Immature natural killer cell (primary cell): ENCODE results near the gene FLNB. TPM values are rescaled to one million over a fixed set of nuclear protein-coding genes. Genes with fewer than 3 reads are reported as not detected.
"Not testable (repeated sequence)": the region's sequence is repeated elsewhere in the genome, so short reads cannot be mapped to it uniquely, and the experiment has no call there.

ENCODE experiments used
- DNase-seq, 3 donors: peaks; one replicate each; pipeline ENCODE4 v3.0.0; 2022; ENCODE audit warnings: mixed read lengths in 1 of 3
- H3K27ac Mint-ChIP-seq, 6 donors: one replicate each; pipeline ENCODE4 v1.8.0; 2020; ENCODE audit warnings: mixed read lengths in 6 of 6, mild to moderate bottlenecking in 5 of 6, inconsistent platforms in 4 of 6, moderate library complexity in 3 of 6
- H3K27me3 Mint-ChIP-seq, 3 donors: one replicate each; pipeline ENCODE4 v1.8.0; 2020 to 2021; ENCODE audit warnings: low read depth in 3 of 3, mild to moderate bottlenecking in 3 of 3, mixed read lengths in 3 of 3, moderate library complexity in 3 of 3, inconsistent platforms in 1 of 3
- H3K36me3 Mint-ChIP-seq, 3 donors: one replicate each; pipeline ENCODE4 v1.8.0; 2020; ENCODE audit warnings: mixed read lengths in 3 of 3, inconsistent platforms in 2 of 3, mild to moderate bottlenecking in 2 of 3
- H3K4me1 Mint-ChIP-seq, 2 donors: one replicate each; pipeline ENCODE4 v1.8.0; 2020; ENCODE audit warnings: inconsistent platforms in 2 of 2, mild to moderate bottlenecking in 2 of 2, mixed read lengths in 2 of 2, moderate library complexity in 1 of 2
- H3K4me3 Mint-ChIP-seq, 5 donors: one replicate each; pipeline ENCODE4 v1.8.0; 2020; ENCODE audit warnings: mild to moderate bottlenecking in 5 of 5, mixed read lengths in 5 of 5, inconsistent platforms in 3 of 5, moderate library complexity in 3 of 5
- H3K9me3 Mint-ChIP-seq, 6 donors: one replicate each; pipeline ENCODE4 v1.8.0; 2020; ENCODE audit warnings: mild to moderate bottlenecking in 6 of 6, mixed read lengths in 6 of 6, inconsistent platforms in 4 of 6, moderate library complexity in 3 of 6
- polyA plus RNA-seq, 3 donors: library from polyadenylated mRNA; unstranded; fragments of 300-500 nt; fragmentation: Illumina TruSeq; gene quantifications; one replicate each; pipeline ENCODE4 v1.2.3, GENCODE V29; 2021

The FLNB gene
- polyA plus RNA-seq, 3 donors from 2014 or later, result 0.94 to 14.9 (median 7.5) TPM

DNA sequence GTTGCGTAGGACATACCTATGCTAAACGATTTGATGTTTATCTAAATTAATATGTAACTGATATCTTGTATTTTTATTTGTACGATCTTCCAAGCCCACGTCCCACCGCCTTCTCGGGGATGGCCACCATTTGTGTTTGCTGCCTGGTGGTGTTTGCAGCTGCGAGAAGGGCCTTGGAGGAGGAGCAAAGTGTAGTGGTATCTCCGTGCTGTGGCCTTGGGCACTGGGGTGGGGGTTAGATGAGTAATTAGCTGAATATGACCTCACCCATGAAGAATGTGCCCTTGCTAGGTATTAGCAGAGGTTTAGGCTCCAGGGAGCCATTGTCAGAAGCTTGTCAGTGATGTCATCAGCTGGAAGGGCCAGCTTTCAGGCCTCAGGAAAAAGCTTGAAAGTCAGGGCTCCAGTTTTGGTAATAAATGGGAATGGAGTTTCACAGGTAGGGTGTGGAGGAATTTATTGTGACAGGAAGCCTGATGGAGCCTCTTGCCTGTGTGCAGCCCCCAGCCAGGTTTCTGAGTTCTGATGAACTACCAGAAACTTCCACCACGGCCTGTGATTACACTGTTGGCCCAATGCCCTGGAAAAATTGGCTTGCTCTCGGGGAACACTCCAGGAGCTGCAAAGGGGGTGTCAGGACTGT is 41.0 kb downstream of the FLNB start:
- peaks cover 0 to 1% (median 0%) of the 10 kb centered on the region in 3 donors for H3K36me3 Mint-ChIP-seq

GRCh38 chr3:58051196-58051595 is 43.0 kb downstream of the FLNB start:
- Mint-ChIP-seq H3K36me3 (peaks cover 0 to 6% (median 3%) of the 10 kb centered on the region in 3 donors), H3K27ac (no peak overlapping the region), H3K9me3 (no peaks in the 10 kb centered on the region), H3K4me1 (peaks cover 14 to 27% of the 10 kb centered on the region in 2 donors), H3K27me3 (peaks cover 0 to 2% (median 0%) of the 10 kb centered on the region in 3 donors), H3K4me3 (no peak overlapping the region)
- DNase-seq, result no peak

More for the DNA sequence above, 41.0 kb downstream of the FLNB start:
- no peak overlapping the region for H3K27ac Mint-ChIP-seq
- no peak overlapping the region for H3K4me3 Mint-ChIP-seq
- peaks cover 11 to 26% of the 10 kb centered on the region in 2 donors for H3K4me1 Mint-ChIP-seq
- no peak for DNase-seq
- H3K9me3 Mint-ChIP-seq, result no peaks in the 10 kb centered on the region
- peaks cover 0 to 1% (median 0%) of the 10 kb centered on the region in 3 donors for H3K27me3 Mint-ChIP-seq

DNA sequence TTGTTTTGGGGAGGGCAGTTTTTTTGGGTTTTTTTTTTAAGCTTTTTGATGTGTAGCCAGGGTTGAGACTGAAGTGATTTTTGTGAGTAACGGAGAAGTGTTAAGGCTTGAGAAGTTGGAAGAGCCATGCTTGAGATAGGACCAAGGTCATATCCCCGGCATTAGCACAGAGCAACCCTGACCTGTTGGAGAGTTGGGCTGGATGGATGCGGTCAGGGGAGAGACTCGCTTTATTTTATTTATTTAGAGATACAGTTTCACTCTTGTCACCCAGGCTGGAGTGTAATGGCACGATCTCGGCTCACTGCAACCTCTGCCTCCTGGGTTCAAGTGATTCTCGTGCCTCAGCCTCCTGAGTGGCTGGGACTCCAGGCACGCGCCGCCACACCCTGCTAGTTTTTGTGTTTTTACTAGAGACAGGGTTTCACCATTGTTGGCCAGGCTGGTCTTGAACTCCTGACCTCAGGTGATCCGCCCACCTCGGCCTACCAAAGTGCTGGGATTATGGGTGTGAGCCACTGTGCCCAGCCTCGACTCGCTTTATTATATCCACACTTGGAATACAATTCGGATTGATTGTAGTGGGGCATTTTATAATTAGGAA is 43.5 kb downstream of the FLNB start:
- not testable (repeated sequence) for H3K4me3 Mint-ChIP-seq, DNase-seq, H3K27me3 Mint-ChIP-seq, H3K9me3 Mint-ChIP-seq, H3K36me3 Mint-ChIP-seq, H3K27ac Mint-ChIP-seq
- peaks cover 14 to 27% of the 10 kb centered on the region in 2 donors for H3K4me1 Mint-ChIP-seq

GRCh38 chr3:58052373-58053273 is 44.4 kb downstream of the FLNB start:
- H3K36me3 Mint-ChIP-seq, result peaks cover 0 to 6% (median 3%) of the 10 kb centered on the region in 3 donors
- peaks cover 0 to 2% (median 0%) of the 10 kb centered on the region in 3 donors for H3K27me3 Mint-ChIP-seq
- no peak for DNase-seq

DNA sequence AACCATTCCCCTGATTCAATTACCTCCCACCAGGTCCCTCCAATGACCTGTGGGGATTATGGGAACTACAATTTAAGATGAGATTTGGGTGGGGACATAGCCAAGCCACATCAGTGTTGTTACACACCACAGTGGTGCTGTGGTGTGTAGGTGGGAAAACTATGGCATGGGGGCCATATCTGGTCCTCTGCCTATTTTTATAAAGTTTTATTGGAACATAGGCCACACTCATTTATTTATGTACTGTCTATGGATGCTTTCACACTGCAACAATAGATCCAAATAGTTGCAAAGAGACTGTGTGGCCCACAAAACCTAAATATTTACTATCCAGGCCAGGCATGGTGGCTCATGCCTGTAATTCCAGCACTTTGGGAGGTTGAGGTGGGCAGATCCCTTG is 46.4 kb downstream of the FLNB start:
- Mint-ChIP-seq H3K4me1 (peaks cover 7 to 16% of the 10 kb centered on the region in 2 donors), H3K9me3 (no peaks in the 10 kb centered on the region), H3K36me3 (peaks cover 0 to 6% (median 3%) of the 10 kb centered on the region in 3 donors), H3K4me3 (no peak overlapping the region), H3K27ac (no peak overlapping the region), H3K27me3 (peaks cover 0 to 2% (median 0%) of the 10 kb centered on the region in 3 donors)
- DNase-seq, result no peak

More at GRCh38 chr3:58052373-58053273, 44.4 kb downstream of the FLNB start:
- Mint-ChIP-seq H3K9me3 (no peaks in the 10 kb centered on the region), H3K4me1 (peaks cover 14 to 27% of the 10 kb centered on the region in 2 donors), H3K27ac (no peak overlapping the region), H3K4me3 (no peak overlapping the region)

- Mint-ChIP-seq H3K36me3 (peaks cover 0 to 6% (median 3%) of the 10 kb centered on the region in 3 donors), H3K4me3 (no peak overlapping the region), H3K27ac (peak overlapping the region in 1 of 6 donors; percentile 32), H3K4me1 (peaks cover 7 to 16% of the 10 kb centered on the region in 2 donors), H3K9me3 (no peaks in the 10 kb centered on the region), H3K27me3 (peaks cover 0 to 2% (median 0%) of the 10 kb centered on the region in 3 donors)
- no peak for DNase-seq
Measured at GRCh38 chr3:58055314-58055713, 47.1 kb downstream of the FLNB start.

- not testable (repeated sequence) for H3K27me3 Mint-ChIP-seq, H3K36me3 Mint-ChIP-seq, DNase-seq, H3K27ac Mint-ChIP-seq, H3K4me3 Mint-ChIP-seq, H3K9me3 Mint-ChIP-seq
- H3K4me1 Mint-ChIP-seq, result peaks cover 7 to 16% of the 10 kb centered on the region in 2 donors
Measured at GRCh38 chr3:58055891-58056290, 47.7 kb downstream of the FLNB start.

DNA sequence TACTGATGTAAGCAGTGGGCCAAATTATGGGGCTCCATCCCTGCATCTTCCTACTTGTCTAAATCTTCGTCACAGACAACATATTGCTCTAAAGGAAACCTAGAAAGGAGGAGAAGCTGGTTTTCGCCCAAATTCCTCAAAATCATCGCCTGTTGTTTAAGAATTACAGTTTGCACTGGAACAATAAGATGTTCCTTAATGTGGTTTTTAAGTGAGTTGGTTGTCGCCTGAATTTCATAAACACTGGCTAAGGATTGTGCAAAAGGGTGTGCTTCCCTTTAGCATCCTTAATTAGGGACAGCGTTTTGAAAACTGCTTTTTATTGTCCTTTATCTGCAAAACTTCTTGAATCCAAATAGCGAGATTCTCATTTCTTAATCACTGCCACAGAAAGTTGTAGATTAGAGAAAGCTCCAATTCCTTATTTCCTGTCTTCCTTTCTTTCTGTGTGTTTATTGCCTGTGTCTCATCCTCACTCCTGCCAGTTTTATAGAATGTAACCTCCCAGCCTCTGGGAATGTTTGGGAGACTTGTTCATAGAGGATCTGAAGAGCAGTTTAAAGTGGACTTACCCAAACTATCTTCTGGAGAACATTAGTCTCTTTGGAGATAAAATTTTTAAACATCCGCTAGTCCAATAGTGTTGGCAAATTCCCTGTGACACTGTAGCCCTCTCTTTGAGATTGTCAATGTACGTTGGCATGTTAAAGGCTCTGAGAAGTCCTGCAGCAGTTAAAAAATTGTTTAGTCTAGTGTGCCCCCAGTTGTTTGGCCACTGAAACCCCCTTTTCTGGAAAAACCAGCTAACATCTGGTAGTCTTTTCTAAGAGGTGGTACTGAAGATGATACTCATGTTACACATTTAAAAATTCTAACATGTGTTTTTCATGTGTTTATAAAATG is 50.4 kb downstream of the FLNB start:
- no peak for DNase-seq
- Mint-ChIP-seq H3K27ac (no peak overlapping the region), H3K36me3 (peaks cover 0 to 6% (median 3%) of the 10 kb centered on the region in 3 donors), H3K9me3 (no peaks in the 10 kb centered on the region), H3K4me1 (peaks cover 3 to 15% of the 10 kb centered on the region in 2 donors), H3K27me3 (peaks cover 0 to 2% (median 0%) of the 10 kb centered on the region in 3 donors), H3K4me3 (no peak overlapping the region)

DNA sequence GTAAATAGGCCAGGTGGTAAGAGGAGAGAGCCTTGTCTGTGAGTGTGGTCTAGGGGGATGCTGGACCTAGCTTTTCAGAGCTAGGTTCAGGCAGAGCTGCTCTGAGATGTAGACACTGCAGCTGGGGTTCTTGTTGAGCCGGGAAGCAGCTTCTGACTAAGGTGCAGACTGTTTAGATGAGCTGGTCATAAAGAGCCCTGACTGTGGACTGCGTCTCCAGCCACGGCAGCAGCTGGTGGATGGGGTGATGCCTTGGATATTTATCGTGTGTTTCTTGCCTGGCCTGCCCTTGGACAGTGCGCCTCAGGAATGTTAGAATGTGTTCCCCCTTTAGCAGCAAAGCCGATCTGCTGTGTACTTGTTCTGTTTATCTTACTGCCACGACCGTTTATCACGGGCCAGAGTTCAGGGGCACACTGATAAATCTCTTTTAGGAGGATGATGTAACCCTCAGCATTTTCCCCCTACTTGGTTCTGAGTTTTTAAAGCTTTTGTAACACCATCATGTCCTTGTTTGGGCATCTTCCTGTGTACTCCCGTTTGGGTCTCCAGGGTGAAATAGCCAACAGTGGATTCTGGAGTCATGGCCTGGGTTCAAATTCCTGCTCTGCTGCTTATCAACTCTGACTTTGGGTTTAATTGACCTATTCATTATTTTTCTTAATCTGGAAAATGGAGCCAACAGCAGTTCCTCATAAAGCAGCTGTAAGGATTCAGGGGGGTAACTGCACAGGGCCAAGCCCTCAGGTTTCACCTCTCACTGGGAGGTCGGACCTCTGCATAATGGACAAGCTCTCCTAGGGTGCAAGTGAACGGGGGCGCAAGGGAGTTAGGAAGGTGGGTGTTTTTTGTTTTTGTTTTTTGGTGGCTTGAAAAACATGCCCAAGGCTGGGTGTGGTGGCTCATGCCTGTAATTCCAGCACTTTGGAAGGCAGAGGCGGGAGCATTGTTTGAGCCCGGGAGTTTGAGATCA is 51.4 kb downstream of the FLNB start:
- no peak for DNase-seq
- H3K9me3 Mint-ChIP-seq, result no peaks in the 10 kb centered on the region
- H3K4me1 Mint-ChIP-seq, result peaks cover 0 to 5% of the 10 kb centered on the region in 2 donors
- H3K27ac Mint-ChIP-seq, result no peak overlapping the region
- H3K4me3 Mint-ChIP-seq, result no peak overlapping the region
- no peaks in the 10 kb centered on the region for H3K27me3 Mint-ChIP-seq
- H3K36me3 Mint-ChIP-seq, result peaks cover 0 to 6% (median 0%) of the 10 kb centered on the region in 3 donors

DNA sequence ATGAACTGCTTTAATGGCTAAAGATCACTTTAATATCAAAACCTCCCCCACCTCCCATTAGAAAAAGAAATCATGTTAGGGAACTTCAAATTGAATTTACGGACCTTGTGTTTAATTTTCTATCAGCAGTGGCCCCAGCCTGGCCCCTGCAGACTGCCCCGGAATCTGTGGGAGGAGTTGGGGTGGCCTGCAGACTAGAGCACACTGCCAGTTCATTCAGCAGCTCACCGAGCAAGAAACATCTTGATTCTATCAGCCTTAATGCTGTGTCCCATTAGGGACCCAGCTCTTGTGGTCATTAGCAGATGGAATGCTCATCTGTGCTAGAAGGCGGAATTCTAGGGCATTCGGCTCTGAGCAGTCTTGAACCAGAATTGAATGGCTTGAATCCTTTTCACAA is 54.2 kb downstream of the FLNB start:
- H3K4me1 Mint-ChIP-seq, result no peaks in the 10 kb centered on the region
- H3K27me3 Mint-ChIP-seq, result no peaks in the 10 kb centered on the region
- DNase-seq, result no peak
- H3K4me3 Mint-ChIP-seq, result no peak overlapping the region
- H3K9me3 Mint-ChIP-seq, result no peaks in the 10 kb centered on the region
- peak overlapping the region in 1 of 6 donors; percentile 39 for H3K27ac Mint-ChIP-seq
- no peaks in the 10 kb centered on the region for H3K36me3 Mint-ChIP-seq

DNA sequence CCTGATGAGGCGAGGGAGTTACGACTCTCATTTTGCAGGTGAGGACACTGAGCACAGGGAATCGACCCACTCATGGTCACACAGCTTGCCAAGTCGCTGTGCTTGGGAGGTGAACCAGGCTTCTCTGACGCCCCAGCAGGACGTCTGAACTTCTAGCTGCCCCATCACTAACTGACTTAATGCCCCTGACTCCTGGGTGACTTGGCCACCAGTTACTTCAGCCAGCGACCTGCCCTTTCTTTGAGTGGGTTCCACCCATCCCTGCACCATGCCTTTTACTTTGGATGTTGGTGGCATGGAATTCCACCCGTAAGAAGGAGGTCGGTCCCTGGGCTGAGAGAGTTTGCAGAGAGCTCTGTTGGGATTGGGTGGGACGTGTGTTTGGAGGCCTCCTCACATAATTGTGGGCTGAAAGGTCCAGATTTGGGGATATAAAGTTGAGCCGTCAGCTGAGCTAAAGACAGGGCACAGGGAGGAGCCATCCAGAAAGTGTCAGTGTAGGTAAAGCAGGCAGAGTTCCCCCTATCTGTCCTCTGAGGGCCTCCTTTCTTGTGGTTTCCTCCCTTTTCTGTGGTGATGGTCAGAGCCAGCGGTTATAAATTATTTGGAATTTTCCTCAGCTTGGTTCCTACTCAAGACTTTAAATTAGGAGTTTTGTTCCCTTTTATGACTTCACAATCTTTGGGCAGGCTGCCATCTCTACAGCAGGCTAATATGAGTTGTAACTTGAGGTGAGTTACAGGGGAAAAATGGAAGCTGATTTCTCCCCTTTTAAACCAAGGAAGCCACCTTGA is 55.0 kb downstream of the FLNB start:
- Mint-ChIP-seq H3K27ac (peak overlapping the region in 1 of 6 donors; percentile 21), H3K36me3 (no peaks in the 10 kb centered on the region), H3K27me3 (no peaks in the 10 kb centered on the region), H3K4me3 (no peak overlapping the region), H3K9me3 (no peaks in the 10 kb centered on the region), H3K4me1 (no peaks in the 10 kb centered on the region)
- no peak for DNase-seq
